Neural progenitor cell (in vitro differentiated cells): ENCODE measurements around the gene SEC16A.

ENCODE experiments used
- EZH2phosphoT487 ChIP-seq: fragments of 200-600 bp; sonication (generic); IDR thresholded peaks from 2 replicates; pipeline ENCODE4 v1.6.1; 2017; ENCODE audit warnings: antibody characterized with exemption
- TF ChIP-seq, protein P1 (sequence below): fragments of 200-600 bp; sonication (generic); IDR thresholded peaks from 2 replicates; pipeline ENCODE4 v1.5.1; 2017; ENCODE audit warnings: antibody characterized with exemption, mild to moderate bottlenecking

DNA sequence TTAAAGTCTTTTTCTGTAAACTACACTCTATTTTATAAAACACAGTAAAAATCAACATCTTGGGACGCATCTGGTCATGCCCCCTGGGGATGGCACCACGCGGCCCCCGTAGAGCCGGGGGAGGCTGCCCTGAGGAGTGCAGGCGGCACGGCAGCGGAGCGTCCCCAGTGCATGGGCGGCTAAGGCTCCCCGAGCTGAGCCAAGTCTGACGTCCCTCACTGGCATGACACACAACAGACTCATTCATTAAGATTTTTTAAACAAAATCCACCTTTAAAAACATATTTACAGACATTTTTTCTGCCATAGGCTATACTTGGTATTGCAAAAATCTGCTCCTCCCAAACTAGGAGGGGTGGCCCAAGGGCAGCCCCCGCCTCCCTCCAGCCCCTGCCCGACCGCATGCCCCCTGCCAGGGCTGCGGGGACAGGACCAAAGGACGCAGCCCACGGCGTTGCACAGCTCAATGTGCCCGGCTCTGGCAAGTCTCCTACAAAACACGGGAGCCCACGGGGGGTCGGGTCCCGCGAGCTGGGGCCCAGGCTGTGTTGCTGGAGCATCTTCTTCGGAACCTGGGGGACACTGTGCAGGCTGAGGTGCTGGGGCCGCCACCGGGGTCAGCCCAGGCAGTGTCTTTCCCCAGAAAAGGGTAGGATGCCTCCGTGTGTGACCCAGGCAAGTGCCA, 11.8 kb upstream of the SEC16A start:
- TF ChIP-seq, protein P1, sequence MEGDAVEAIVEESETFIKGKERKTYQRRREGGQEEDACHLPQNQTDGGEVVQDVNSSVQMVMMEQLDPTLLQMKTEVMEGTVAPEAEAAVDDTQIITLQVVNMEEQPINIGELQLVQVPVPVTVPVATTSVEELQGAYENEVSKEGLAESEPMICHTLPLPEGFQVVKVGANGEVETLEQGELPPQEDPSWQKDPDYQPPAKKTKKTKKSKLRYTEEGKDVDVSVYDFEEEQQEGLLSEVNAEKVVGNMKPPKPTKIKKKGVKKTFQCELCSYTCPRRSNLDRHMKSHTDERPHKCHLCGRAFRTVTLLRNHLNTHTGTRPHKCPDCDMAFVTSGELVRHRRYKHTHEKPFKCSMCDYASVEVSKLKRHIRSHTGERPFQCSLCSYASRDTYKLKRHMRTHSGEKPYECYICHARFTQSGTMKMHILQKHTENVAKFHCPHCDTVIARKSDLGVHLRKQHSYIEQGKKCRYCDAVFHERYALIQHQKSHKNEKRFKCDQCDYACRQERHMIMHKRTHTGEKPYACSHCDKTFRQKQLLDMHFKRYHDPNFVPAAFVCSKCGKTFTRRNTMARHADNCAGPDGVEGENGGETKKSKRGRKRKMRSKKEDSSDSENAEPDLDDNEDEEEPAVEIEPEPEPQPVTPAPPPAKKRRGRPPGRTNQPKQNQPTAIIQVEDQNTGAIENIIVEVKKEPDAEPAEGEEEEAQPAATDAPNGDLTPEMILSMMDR: no peak
- no peak for TF ChIP-seq EZH2phosphoT487
